ENCODE data around the gene ZNF429.
A peak's percentile ranks its signal among the peaks of the same experiment; 100 is the strongest.

GRCh38 chr19:21593934-21594820 is 88.8 kb downstream of the ZNF429 start:
- TF ChIP-seq CTCF (IDR thresholded peaks at IDR 0.05 in 4 of 5, conservative IDR thresholded peaks at IDR 0.05 in 1 of 5), result no peak
- TF ChIP-seq POLR2A (IDR thresholded peaks at IDR 0.05), result peak in 1 of 2 donors; percentile 24

All from gastrocnemius medialis (tissue), 4 donors.